A549 (cell line): ENCODE results near the gene PCGF3. TPM values are rescaled to one million over a fixed set of nuclear protein-coding genes. Genes with fewer than 3 reads are reported as not detected.

ENCODE experiments used
- ATAC-seq, 2 experiments: fragments of 200-7000 bp in 1 of 2; fragments of >200 bp in 1 of 2; cut with Nextera tagmentation in 1 of 2; cut with Tn5 transposase in 1 of 2; 3 replicates each; pipeline versions ENCODE4 v1.8.0 to v1.9.1; 2018 to 2020; ENCODE audit warnings: mild to moderate bottlenecking in 1 of 2, moderate library complexity in 1 of 2
- CTCF ChIA-PET: fragments of 300-600 bp; sonication (Branson Sonifier 250); formaldehyde crosslinking; extraction: SDS; loops from one replicate; lab custom pipeline; 2021; ENCODE audit warnings: antibody characterized with exemption, inconsistent platforms; lab: Yijun Ruan, JAX
- POLR2A ChIA-PET: fragments of 350-600 bp; formaldehyde crosslinking; extraction: SDS; loops from one replicate; lab custom pipeline; 2021; ENCODE audit warnings: antibody characterized with exemption, inconsistent platforms; lab: Yijun Ruan, JAX
- DNase-seq, 2 experiments: peaks; one replicate each; pipeline versions ENCODE4 v3.0.0 to v3.0.0-alpha.2; 2011 to 2016; ENCODE audit warnings: low read depth in 1 of 2, low spot score in 1 of 2
- FAIRE-seq: peaks from 2 replicates; lab custom pipeline; 2011; peaks lifted over from hg19 to GRCh38; lab: Jason Lieb, UNC
- H3K27ac ChIP-seq, 2 experiments: fragments of >200 bp; sonication (Bioruptor Twin); formaldehyde crosslinking; 3 replicates each; pipeline ENCODE4 v1.5.1; 2016 to 2017
- H3K4me1 ChIP-seq: fragments of >200 bp; sonication (Bioruptor Twin); formaldehyde crosslinking; 3 replicates; pipeline ENCODE4 v1.6.1; 2016
- H3K4me2 ChIP-seq: fragments of >200 bp; sonication (Bioruptor Twin); formaldehyde crosslinking; 3 replicates; pipeline ENCODE4 v1.6.1; 2016
- H3K4me3 ChIP-seq: fragments of >200 bp; sonication (Bioruptor Twin); formaldehyde crosslinking; 3 replicates; pipeline ENCODE4 v1.5.1; 2016
- H3K9me3 ChIP-seq: fragments of >200 bp; sonication (Bioruptor Twin); formaldehyde crosslinking; 3 replicates; pipeline ENCODE4 v1.6.1; 2016
- CBX2 ChIP-seq: fragments of 200-600 bp; sonication (generic); IDR thresholded peaks from 2 replicates; pipeline ENCODE4 v1.6.1; 2016; ENCODE audit warnings: low read depth, mild to moderate bottlenecking, borderline replicate concordance
- CEBPB ChIP-seq, 2 experiments: fragments of >200 bp in 1 of 2; sonication (Bioruptor Twin) in 1 of 2; formaldehyde crosslinking in 1 of 2; IDR thresholded peaks; 2 replicates each; pipeline ENCODE4 v1.6.1; 2012 to 2016
- CTCF ChIP-seq: fragments of >200 bp; sonication (Bioruptor Twin); formaldehyde crosslinking; IDR thresholded peaks from 3 replicates; pipeline ENCODE4 v1.5.1; 2016
- EP300 ChIP-seq, 2 experiments: fragments of >200 bp; sonication (Bioruptor Twin); formaldehyde crosslinking; IDR thresholded peaks; 2 replicates in 1 of 2; 3 replicates in 1 of 2; pipeline ENCODE4 v1.6.1; 2016 to 2017
- FOSB ChIP-seq: fragments of 250-450 bp; sonication (Bioruptor Pico); IDR thresholded peaks from 2 replicates; pipeline ENCODE4 v1.5.0; 2020; ENCODE audit warnings: mild to moderate bottlenecking, moderate library complexity
- GATA3 ChIP-seq: IDR thresholded peaks from 2 replicates; pipeline ENCODE4 v1.6.1; 2012; ENCODE audit warnings: borderline replicate concordance
- HEYL ChIP-seq: fragments of 250-450 bp; sonication (Bioruptor Pico); IDR thresholded peaks from 2 replicates; pipeline ENCODE4 v1.8.0; 2021; ENCODE audit warnings: mild to moderate bottlenecking, moderate library complexity
- HMGXB4 ChIP-seq: fragments of 250-450 bp; sonication (Bioruptor Pico); IDR thresholded peaks from 2 replicates; pipeline ENCODE4 v1.5.0; 2021; ENCODE audit warnings: mild to moderate bottlenecking, moderate library complexity, borderline replicate concordance
- HOXB13 ChIP-seq: fragments of 250-450 bp; sonication (Bioruptor Pico); IDR thresholded peaks from 2 replicates; pipeline ENCODE4 v1.5.0; 2020; ENCODE audit warnings: low read depth, mild to moderate bottlenecking, moderate library complexity
- JUN ChIP-seq, 2 experiments: fragments of >200 bp; sonication (Bioruptor Twin); formaldehyde crosslinking; IDR thresholded peaks; 2 replicates in 1 of 2; 3 replicates in 1 of 2; pipeline ENCODE4 v1.6.1; 2016 to 2017
- KDM5A ChIP-seq: fragments of 200-600 bp; sonication (generic); IDR thresholded peaks from 2 replicates; pipeline ENCODE4 v1.6.1; 2016; ENCODE audit warnings: antibody characterized with exemption, mild to moderate bottlenecking
- MAFK ChIP-seq: fragments of 450-650 bp; IDR thresholded peaks from 2 replicates; pipeline ENCODE4 v1.6.1; 2014; ENCODE audit not compliant: partially characterized antibody
- MYC ChIP-seq: IDR thresholded peaks from 2 replicates; pipeline ENCODE4 v1.6.1; 2012; ENCODE audit warnings: mild to moderate bottlenecking, inconsistent platforms, low read length, improper control_type of control experiment, borderline replicate concordance
- NFE2L2 ChIP-seq: fragments of 150-350 bp; conservative IDR thresholded peaks from 2 replicates; pipeline ENCODE4 v1.6.1; 2014; ENCODE audit warnings: low read length
- PHF8 ChIP-seq: fragments of 200-600 bp; sonication (generic); IDR thresholded peaks from 2 replicates; pipeline ENCODE4 v1.6.1; 2016; ENCODE audit warnings: low read depth, mild to moderate bottlenecking, antibody characterized with exemption, moderate library complexity, borderline replicate concordance
- POLR2AphosphoS2 ChIP-seq: conservative IDR thresholded peaks from 2 replicates; pipeline ENCODE4 v1.6.1; 2012; ENCODE audit warnings: low read length, improper control_type of control experiment, inconsistent platforms
- RAD21 ChIP-seq, 2 experiments: fragments of >200 bp in 1 of 2; sonication (Bioruptor Twin) in 1 of 2; formaldehyde crosslinking in 1 of 2; IDR thresholded peaks in 1 of 2; conservative IDR thresholded peaks in 1 of 2; 2 replicates in 1 of 2; 3 replicates in 1 of 2; pipeline ENCODE4 v1.6.1; 2012 to 2018; ENCODE audit warnings: inconsistent platforms in 1 of 2
- RARB ChIP-seq: fragments of 250-450 bp; sonication (Bioruptor Pico); IDR thresholded peaks from 2 replicates; pipeline ENCODE4 v1.8.0; 2021; ENCODE audit warnings: mild to moderate bottlenecking, moderate library complexity
- SMC3 ChIP-seq: fragments of >200 bp; sonication (Bioruptor Twin); formaldehyde crosslinking; IDR thresholded peaks from 3 replicates; pipeline ENCODE4 v1.6.1; 2018; ENCODE audit warnings: inconsistent platforms
- TFCP2L1 ChIP-seq: fragments of 250-450 bp; sonication (Bioruptor Pico); IDR thresholded peaks from 2 replicates; pipeline ENCODE4 v1.5.0; 2021; ENCODE audit warnings: mild to moderate bottlenecking
- WGBS: methylation state at CpG from one replicate; pipeline ENCODE4 v1.1.6; 2017; ENCODE audit errors: missing lambda C conversion rate; 5-methylcytosine and 5-hydroxymethylcytosine counted together
- polyA plus RNA-seq, 4 experiments: library from polyadenylated mRNA; depleted of rRNA in 3 of 4; stranded (reverse); fragments of >200 nt; fragmentation: RNase III in 1 of 4; extraction: RNeasy Plus Mini Kit Qiagen cat#74134 plus additional on column Dnase treatment in 1 of 4; gene quantifications; 2 replicates in 3 of 4; 3 replicates in 1 of 4; pipeline ENCODE4 v1.2.3, GENCODE V29; 2011 to 2017
- TF ChIP-seq, protein P1 (sequence below): IDR thresholded peaks from 2 replicates; pipeline ENCODE4 v1.6.1; 2012

Gene PCGF3
- polyA plus RNA-seq, 2 of the 4 experiments (the other 2 are of a cell fraction): 15.9 to 21.0 TPM

DNA sequence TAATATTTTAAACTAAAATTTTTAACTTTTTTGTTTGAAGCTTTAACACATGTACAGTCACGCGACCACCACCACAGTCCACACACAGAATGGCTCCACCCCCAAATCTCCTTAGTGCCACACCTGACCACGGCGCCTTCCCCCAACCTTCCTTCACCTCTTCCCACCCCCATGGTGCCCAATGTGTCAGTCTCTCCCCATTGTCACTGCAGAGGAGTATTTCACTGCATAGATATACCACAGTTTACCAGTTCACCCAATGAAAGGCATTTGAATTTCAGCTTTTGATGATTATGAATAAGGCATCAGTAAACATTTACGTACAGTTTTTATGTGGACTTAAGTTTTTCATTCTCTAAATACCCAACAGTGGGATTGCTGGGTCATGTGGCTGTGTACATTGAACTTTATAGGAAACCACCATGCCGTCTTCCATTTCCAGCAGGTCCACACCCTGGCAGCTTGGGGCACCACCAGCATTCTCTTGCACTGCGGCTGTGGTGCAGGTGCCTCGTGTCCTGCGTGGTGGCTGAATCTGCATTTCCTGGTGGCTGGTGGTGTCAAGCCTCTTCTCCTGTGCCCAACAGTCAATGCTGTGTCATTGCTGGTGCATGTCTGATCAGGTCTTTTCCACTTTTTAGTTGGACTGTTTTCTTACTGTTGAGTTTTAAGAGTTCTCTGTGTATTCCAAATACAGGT lies 71.3 kb downstream of the PCGF3 start:
- CTCF ChIA-PET: interaction anchor here (2.1 to 3.0 kb wide), 2 partner anchors 12 to 35 kb away, joined by 5 to 8 read pairs; no protein-coding TSS in a partner anchor

GRCh38 chr4:777520-778262 lies 72.1 kb downstream of the PCGF3 start:
- Histone ChIP-seq H3K4me3 (no peak overlapping the region), H3K27ac (no peak overlapping the region), H3K4me2 (no peak overlapping the region), H3K4me1 (peaks cover 13% of the 10 kb centered on the region), H3K9me3 (no peaks in the 10 kb centered on the region)
- 95% methylated on average over 6 of the region's 6 CpGs for WGBS
- DNase-seq: no peak
- no peak for FAIRE-seq
- ATAC-seq: no peak
- POLR2A ChIA-PET: no interaction called here
- CTCF ChIA-PET: interaction anchor here (0.6 to 1.4 kb wide), 3 partner anchors 35 to 852 kb away, joined by 3 to 4 read pairs (median 3); no protein-coding TSS in a partner anchor
- TF ChIP-seq, protein P1, sequence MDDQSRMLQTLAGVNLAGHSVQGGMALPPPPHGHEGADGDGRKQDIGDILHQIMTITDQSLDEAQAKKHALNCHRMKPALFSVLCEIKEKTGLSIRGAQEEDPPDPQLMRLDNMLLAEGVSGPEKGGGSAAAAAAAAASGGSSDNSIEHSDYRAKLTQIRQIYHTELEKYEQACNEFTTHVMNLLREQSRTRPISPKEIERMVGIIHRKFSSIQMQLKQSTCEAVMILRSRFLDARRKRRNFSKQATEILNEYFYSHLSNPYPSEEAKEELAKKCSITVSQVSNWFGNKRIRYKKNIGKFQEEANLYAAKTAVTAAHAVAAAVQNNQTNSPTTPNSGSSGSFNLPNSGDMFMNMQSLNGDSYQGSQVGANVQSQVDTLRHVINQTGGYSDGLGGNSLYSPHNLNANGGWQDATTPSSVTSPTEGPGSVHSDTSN: no peak
- TF ChIP-seq SMC3 (no peak), CBX2 (no peak), RAD21 (conservative IDR thresholded peaks at IDR 0.05 in 1 of 2, IDR thresholded peaks at IDR 0.05 in 1 of 2) (no peak), PHF8 (no peak), POLR2AphosphoS2 (no peak)
- TF ChIP-seq, all 56 proteins: peak for 0

More for the DNA sequence above, 71.3 kb downstream of the PCGF3 start:
- peaks cover 9% of the 10 kb centered on the region; the same call in 2 of the 3 replicates for H3K4me1 ChIP-seq
- no peak overlapping the region for H3K27ac ChIP-seq
- no peaks in the 10 kb centered on the region for H3K9me3 ChIP-seq
- no peak for TF ChIP-seq GATA3
- no peak for TF ChIP-seq NFE2L2
- no peak for TF ChIP-seq HEYL
- TF ChIP-seq JUN (IDR thresholded peaks at IDR 0.05): no peak
- no peak for TF ChIP-seq HOXB13
- no peak for TF ChIP-seq FOSB (CRISPR knock-in tag)
- TF ChIP-seq KDM5A: no peak
- no peak for TF ChIP-seq MYC
- TF ChIP-seq MAFK: no peak
- TF ChIP-seq HMGXB4 (CRISPR knock-in tag): no peak
- TF ChIP-seq RARB: no peak
- TF ChIP-seq EP300 (IDR thresholded peaks at IDR 0.05): no peak
- no peak for TF ChIP-seq CTCF
- no peak for TF ChIP-seq PHF8
- TF ChIP-seq RAD21 (conservative IDR thresholded peaks at IDR 0.05 in 1 of 2, IDR thresholded peaks at IDR 0.05 in 1 of 2): no peak
- no peak for TF ChIP-seq TFCP2L1
- TF ChIP-seq CEBPB (IDR thresholded peaks at IDR 0.05): no peak
- POLR2A ChIA-PET: interaction anchor here (0.6 kb wide), 1 partner anchor 38 kb away, joined by 6 read pairs; no protein-coding TSS in a partner anchor
- no peak for FAIRE-seq
- no peak for ATAC-seq
- no peak for DNase-seq
- H3K4me3 ChIP-seq: no peak overlapping the region
- WGBS: 84% methylated on average over 9 of the region's 9 CpGs
- no peak overlapping the region for H3K4me2 ChIP-seq
